Measurements from ENCODE around the gene RIOK3.

GRCh38 chr18:23512641-23513040, 59.6 kb downstream of the RIOK3 start:
- TF ChIP-seq EZH2 (IDR thresholded peaks at IDR 0.05; ENCODE audit: borderline replicate concordance, low read length) (no peak), CTCF (conservative IDR thresholded peaks at IDR 0.05 in 1 of 2, IDR thresholded peaks at IDR 0.05 in 1 of 2; ENCODE audit: extremely low read depth in 1 of 2, insufficient read depth in 1 of 2, low read depth in 1 of 2, low read length in 2 of 2) (no peak)

All from mammary epithelial cell (primary cell).